ENCODE data around the gene CLDN18. TPM values are rescaled to one million over a fixed set of nuclear protein-coding genes. Genes with fewer than 3 reads are reported as not detected.

Gene CLDN18
- total RNA-seq, 1 experiment from 2014 or later: 0.85 TPM

Other genes starting within 250 kb of the CLDN18 start
- gene SOX14, start 245.8 kb upstream of the CLDN18 start, total RNA-seq (2022): not detected in 2 replicates
- gene DZIP1L, start 105.4 kb downstream of the CLDN18 start, total RNA-seq (2022): 16.5 and 21.2 TPM in 2 replicates
- gene A4GNT, start 122.2 kb downstream of the CLDN18 start, total RNA-seq (2022): not detected in 2 replicates
- 30.8 and 32.8 TPM in 2 replicates for gene DBR1, start 164.8 kb downstream of the CLDN18 start, total RNA-seq (2022)
- 78.7 and 80.9 TPM in 2 replicates for gene ARMC8, start 177.1 kb downstream of the CLDN18 start, total RNA-seq (2022)